Subcutaneous abdominal adipose tissue (tissue), 5 donors: ENCODE measurements around the gene TPBG.

ENCODE experiments used
- H3K27ac ChIP-seq: one replicate; pipeline ENCODE4 v1.7.0; 2013; ENCODE audit warnings: low read depth, mild to moderate bottlenecking, inconsistent platforms, low read length, moderate library complexity
- H3K27me3 ChIP-seq, 5 donors: one replicate each; pipeline ENCODE4 v1.7.0; 2013; ENCODE audit warnings: low read length in 5 of 5, inconsistent platforms in 1 of 5; ENCODE audit not compliant: control insufficient read depth in 5 of 5, insufficient read depth in 4 of 5
- H3K36me3 ChIP-seq, 5 donors: one replicate each; pipeline ENCODE4 v1.7.0; 2013; ENCODE audit warnings: low read length in 5 of 5; ENCODE audit not compliant: control insufficient read depth in 5 of 5, insufficient read depth in 5 of 5
- H3K4me1 ChIP-seq, 5 donors: one replicate each; pipeline ENCODE4 v1.7.0; 2013; ENCODE audit warnings: low read length in 5 of 5, mild to moderate bottlenecking in 3 of 5, moderate library complexity in 1 of 5; ENCODE audit not compliant: control insufficient read depth in 5 of 5, insufficient read depth in 5 of 5
- H3K4me3 ChIP-seq, 5 donors: one replicate each; pipeline ENCODE4 v1.7.0; 2013; ENCODE audit warnings: low read length in 5 of 5, low read depth in 1 of 5
- H3K9ac ChIP-seq, 5 donors: one replicate each; pipeline ENCODE4 v1.7.0; 2013; ENCODE audit warnings: low read length in 5 of 5, mild to moderate bottlenecking in 4 of 5, moderate library complexity in 3 of 5
- H3K9me3 ChIP-seq, 5 donors: one replicate each; pipeline ENCODE4 v1.7.0; 2013; ENCODE audit warnings: low read length in 5 of 5; ENCODE audit not compliant: control insufficient read depth in 5 of 5
- donor health status: healthy.
- donor health status: healthy.
- donor health status: healthy.
- donor health status: healthy.
- donor health status: healthy.

The TPBG gene

GRCh38 chr6:82408952-82409431 is 45.4 kb downstream of the TPBG start:
- Histone ChIP-seq H3K27me3 (no peaks in the 10 kb centered on the region), H3K4me1 (no peaks in the 10 kb centered on the region), H3K9me3 (no peaks in the 10 kb centered on the region), H3K36me3 (no peaks in the 10 kb centered on the region), H3K9ac (no peak overlapping the region), H3K4me3 (no peak overlapping the region), H3K27ac (no peak overlapping the region)

- Histone ChIP-seq H3K9ac (no peak overlapping the region), H3K27ac (no peak overlapping the region), H3K27me3 (no peaks in the 10 kb centered on the region), H3K36me3 (no peaks in the 10 kb centered on the region), H3K4me1 (no peaks in the 10 kb centered on the region), H3K4me3 (no peak overlapping the region), H3K9me3 (no peaks in the 10 kb centered on the region)
These were observed 46.6 kb downstream of the TPBG start for GRCh38 chr6:82410151-82410648.

GRCh38 chr6:82413868-82414267 is 50.3 kb downstream of the TPBG start:
- H3K9me3 ChIP-seq, result no peaks in the 10 kb centered on the region
- H3K9ac ChIP-seq, result no peak overlapping the region
- no peaks in the 10 kb centered on the region for H3K27me3 ChIP-seq
- H3K4me3 ChIP-seq, result no peak overlapping the region
- H3K36me3 ChIP-seq, result no peaks in the 10 kb centered on the region
- H3K4me1 ChIP-seq, result no peaks in the 10 kb centered on the region
- H3K27ac ChIP-seq, result no peak overlapping the region

- no peaks in the 10 kb centered on the region for H3K9me3 ChIP-seq
- no peaks in the 10 kb centered on the region for H3K36me3 ChIP-seq
- H3K9ac ChIP-seq, result no peak overlapping the region
- H3K4me1 ChIP-seq, result peaks cover 0 to 6% (median 0%) of the 10 kb centered on the region in 5 donors
- H3K4me3 ChIP-seq, result no peak overlapping the region
- H3K27ac ChIP-seq, result no peak overlapping the region
- H3K27me3 ChIP-seq, result no peaks in the 10 kb centered on the region
These were observed 52.2 kb downstream of the TPBG start for GRCh38 chr6:82415820-82416219.

- Histone ChIP-seq H3K4me1 (peaks cover 0 to 6% (median 0%) of the 10 kb centered on the region in 5 donors), H3K9me3 (no peaks in the 10 kb centered on the region), H3K9ac (no peak overlapping the region), H3K27ac (no peak overlapping the region), H3K4me3 (no peak overlapping the region), H3K27me3 (no peaks in the 10 kb centered on the region), H3K36me3 (no peaks in the 10 kb centered on the region)
These were observed 52.7 kb downstream of the TPBG start for GRCh38 chr6:82416346-82416745.
